Suppressor macrophage (primary cell): ENCODE measurements around the gene CTDSPL2.
A peak's percentile ranks its signal among the peaks of the same experiment; 100 is the strongest.
"Not testable (repeated sequence)": the region's sequence is repeated elsewhere in the genome, so short reads cannot be mapped to it uniquely, and the experiment has no call there.

Experiments used
- DNase-seq, 4 experiments: peaks; one replicate each; pipeline ENCODE4 v3.0.0-alpha.2; 2020 to 2022

CTDSPL2 gene

GRCh38 chr15:44541282-44541958, 114.0 kb downstream of the CTDSPL2 start:
- DNase-seq, result no peak

GRCh38 chr15:44542596-44542995, 115.2 kb downstream of the CTDSPL2 start:
- no peak for DNase-seq

GRCh38 chr15:44544745-44545144, 117.3 kb downstream of the CTDSPL2 start:
- DNase-seq, result not testable (repeated sequence)

DNA sequence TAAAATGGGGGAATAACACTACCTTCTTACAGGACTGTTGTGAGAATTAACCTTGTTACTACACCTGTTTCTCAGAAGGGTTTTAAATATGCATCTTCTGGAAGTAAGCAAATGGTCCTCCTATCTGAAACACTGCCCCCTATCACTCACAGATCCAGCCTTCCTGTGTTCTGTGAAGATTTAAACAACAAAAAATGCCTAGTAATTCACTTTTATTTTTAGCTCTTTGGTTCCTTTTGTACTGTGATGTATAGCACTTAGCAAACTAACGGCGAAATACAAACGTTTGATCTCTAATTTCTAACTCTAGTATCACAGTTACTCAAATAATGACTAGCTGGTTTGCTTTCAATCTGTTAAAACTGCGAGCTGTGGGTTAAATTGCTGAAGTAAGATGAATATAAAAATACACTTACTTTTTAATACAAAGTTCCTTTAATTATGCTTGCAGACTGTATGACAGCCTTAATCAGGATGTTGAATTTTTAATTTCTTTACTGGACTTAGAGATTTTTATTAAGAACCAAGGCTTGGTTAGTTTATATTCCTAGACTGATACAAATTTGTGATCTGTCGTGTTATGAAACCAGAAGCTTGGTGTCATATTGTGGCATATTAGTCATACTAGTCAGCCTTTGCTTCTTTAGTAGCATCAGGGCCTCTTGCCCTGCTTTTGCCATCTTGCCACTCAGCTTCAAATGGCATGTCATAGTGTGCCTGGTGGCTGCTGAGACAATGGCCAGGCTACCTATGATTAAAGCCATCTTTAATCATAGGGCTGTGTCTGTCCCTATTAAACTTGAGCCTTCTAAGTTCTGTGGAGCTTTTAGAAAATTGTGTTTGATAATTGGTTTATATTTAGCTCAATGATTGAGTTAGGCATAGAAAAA, 118.7 kb downstream of the CTDSPL2 start:
- peak; percentile 43 to 82 (median 63) for DNase-seq

DNA sequence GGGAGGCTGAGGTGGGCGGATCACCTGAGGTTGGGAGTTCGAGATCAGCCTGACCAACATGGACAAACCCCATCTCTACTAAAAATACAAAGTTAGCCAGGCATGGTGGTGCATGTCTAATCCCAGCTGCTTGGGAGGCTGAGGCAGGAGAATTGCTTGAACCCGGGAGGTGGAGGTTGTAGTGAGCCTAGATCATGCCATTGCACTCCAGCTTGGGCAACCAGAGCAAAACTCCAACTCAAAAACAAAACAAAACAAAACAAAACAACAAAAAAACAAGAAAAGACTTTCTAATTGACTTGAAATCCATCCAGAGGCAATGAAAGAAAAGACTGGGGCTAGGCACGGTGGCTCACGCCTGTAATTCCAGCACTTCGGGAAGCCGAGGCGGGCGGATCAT, 121.7 kb downstream of the CTDSPL2 start:
- DNase-seq, result not testable (repeated sequence)

DNA sequence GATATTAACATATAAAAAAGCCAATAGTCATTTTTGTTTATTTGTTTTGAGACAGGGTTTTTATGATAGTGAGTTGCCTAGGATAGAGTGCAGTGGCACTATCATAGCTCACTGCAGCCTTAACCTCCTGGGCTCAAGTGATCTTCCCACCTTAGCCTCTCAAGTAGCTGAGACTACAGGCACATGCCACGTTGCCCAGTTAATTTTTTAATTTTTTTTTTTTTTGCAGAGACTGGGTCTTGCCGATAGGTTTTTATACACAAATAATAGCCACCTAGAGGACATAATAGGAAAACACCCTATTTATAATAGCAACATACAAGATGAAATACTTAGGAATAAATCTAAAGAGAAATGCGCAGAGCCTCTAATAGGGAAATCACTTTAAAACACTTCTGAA, 122.8 kb downstream of the CTDSPL2 start:
- peak in 2 of 4 experiments; percentile 29 to 46 for DNase-seq

- no peak for DNase-seq
Observed at GRCh38 chr15:44550734-44551133, 123.3 kb downstream of the CTDSPL2 start.

GRCh38 chr15:44554934-44555723, 127.7 kb downstream of the CTDSPL2 start:
- no peak for DNase-seq

DNA sequence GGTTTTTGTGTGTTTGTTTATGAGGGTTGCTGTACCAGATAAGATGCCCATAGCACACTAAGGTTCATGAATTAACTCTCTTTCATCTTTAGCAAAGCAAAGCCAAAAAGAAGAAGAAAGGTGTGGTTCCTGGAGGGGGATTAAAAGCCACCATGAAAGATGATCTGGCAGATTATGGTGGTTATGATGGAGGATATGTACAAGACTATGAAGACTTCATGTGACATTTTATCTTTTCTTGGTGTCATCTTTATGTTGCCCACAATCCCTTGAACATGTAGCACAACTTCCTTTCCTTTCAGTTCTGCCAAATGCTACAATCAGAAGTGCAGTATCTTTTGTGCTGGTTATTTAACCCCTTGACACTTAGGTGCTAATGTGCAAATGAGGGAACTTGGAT, 133.5 kb downstream of the CTDSPL2 start:
- not testable (repeated sequence) for DNase-seq

DNA sequence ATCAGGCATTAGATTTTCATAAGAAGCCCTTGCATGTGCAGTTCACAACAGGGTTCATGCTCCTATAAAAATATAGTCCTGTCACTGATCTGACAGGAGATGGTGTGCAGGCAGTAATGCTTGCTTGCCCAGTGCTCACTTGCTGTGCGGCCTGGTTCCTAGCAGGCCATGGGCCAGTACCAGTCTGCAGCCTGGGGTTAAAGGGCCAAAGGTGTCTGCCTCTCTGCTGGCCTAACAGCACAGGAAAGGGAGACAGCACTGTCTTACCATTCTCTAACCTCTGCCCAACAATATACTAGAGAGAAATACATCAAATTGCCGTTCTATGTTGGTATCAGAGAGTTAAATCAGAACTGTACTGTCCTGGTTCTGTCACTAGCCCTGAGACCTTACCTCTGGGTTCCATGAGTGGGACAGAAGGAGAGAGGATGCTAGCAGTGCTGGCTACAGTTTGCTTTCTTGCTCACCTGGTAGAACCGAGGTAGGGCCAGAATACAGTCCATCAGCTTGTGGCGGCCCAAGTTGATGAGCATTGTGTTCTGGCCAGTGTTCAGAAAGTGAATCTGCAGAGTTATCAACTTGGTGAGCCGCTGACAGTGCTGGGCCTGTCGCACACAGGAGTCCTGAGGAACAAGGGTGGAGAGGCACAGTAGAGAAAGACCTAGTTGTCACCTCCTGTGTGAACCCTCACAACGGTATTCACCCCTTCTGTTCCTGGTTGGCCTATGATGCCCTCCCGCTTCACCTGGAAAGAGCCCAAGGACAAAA, 138.1 kb downstream of the CTDSPL2 start:
- no peak for DNase-seq

GRCh38 chr15:44566155-44566540, 138.7 kb downstream of the CTDSPL2 start:
- DNase-seq, result no peak

DNA sequence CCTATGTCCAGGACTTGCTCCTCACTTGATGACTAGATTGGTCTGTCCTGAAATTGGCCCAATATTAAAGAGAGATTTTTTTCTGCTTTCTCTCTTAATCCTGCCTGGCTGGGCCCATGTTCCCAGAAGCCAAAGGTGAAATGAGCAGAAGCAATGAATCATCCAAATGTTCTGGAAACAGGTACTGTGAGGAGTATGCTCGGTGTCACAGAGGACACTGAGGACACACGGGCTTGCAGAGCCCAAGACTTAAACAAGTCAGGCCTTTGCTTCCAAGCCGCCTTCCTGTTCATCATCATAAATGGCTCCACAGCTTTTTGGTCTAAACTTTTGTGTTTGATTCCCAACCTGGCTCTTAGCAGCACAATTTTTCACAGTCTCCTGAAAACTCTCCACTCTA, 140.9 kb downstream of the CTDSPL2 start:
- no peak for DNase-seq

DNA sequence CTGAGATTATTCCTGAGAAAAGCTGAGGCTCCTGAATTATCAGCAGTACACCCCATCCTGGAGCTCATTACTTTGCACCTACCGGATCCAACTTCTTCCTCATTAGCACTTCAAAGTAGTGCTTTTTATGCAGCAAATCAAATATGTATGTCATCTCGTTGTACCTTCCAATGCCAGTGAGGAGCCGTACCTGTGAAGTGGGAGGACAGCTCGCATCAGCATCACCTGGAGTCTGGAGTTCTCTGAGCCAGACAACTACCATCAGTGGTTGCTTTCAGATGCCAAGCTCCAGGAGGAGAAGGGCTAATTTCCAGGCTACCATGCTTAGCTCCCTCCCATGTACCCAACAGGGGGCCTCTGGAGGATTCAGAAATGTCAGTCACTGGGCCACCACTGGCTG, 141.9 kb downstream of the CTDSPL2 start:
- DNase-seq, result no peak

- no peak for DNase-seq
Observed at GRCh38 chr15:44570361-44570760, 142.9 kb downstream of the CTDSPL2 start.

DNA sequence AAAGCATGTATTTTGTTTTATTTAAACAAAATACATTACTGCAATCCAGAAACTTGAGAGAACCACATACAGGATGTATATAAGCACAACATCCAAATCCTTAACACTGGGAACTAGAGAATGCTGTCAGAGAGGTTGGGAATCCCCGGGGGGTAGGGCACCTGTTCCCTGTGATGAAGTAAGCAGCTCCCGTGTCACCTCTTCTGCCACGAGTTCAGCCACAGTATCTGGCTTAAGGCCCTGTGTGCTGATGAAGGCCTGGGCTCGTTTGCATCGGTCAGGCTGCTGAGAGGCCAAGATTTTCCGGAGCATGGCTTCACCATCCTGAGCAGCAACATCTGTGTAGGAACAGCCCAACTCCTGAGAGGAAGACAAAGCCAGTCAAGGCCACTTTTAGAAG, 146.0 kb downstream of the CTDSPL2 start:
- DNase-seq, result no peak

DNA sequence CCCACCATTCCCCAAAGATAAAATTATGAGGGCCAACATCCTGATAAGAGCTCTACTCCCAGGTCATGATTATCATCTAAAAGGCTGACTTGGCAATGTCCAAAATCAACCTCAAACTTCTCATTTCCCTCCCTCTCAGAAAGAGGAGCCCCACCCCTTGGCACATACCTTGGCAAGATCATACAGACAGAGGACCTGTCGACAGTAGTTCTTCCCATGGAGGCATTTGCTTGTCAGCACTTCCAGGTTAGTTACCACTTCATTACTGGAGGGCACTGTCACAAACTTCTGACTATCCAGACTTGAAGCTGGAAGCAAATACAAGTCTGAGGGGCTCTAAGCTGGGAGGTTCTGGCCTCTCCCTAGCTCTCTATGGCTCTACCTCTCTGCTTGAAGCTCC, 147.3 kb downstream of the CTDSPL2 start:
- DNase-seq, result no peak
